CD4-positive, alpha-beta T cell treated with Interleukin-17A for 1 hour (primary cell): ENCODE results near the gene EID2B.

Source experiments
- DNase-seq: peaks from one replicate; pipeline ENCODE4 v3.0.0-alpha.2; 2020

EID2B gene

GRCh38 chr19:39497996-39498797 lies 34.5 kb downstream of the EID2B start:
- DNase-seq = no peak

DNA sequence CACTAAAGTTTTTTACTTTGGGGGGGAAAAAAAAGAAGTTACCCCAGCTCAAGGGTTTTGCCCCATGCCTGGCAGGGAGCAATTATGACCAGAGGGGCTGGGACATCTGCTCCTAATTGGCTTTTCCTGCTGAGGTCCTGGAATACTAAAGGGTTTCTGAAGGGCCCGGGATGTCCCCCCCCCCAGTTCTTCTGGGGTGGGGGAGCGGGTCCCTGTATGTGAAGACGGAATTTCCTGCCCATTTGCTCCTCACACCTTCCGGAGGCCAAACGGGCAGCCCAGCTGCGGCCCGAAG lies 35.0 kb downstream of the EID2B start:
- no peak for DNase-seq

DNA sequence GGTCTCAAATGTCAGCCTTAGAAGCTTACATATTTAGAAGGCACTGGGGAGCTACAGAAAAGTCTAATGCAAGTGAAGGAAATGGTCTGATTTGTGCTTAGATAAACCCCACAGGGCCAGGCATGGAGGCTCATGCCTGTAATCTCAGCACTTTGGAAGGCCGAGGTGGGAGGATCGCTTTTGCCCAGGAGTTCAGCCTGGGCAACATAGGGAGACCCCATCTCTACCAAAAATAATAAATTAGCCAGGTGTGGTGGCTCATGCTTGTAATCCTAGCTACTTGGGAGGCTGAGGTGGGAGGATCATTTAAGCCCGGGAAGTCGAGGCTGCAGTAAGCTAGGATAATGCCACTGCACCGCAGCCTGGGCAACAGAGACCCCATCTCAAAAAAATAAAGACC lies 36.6 kb downstream of the EID2B start:
- DNase-seq = no peak

DNA sequence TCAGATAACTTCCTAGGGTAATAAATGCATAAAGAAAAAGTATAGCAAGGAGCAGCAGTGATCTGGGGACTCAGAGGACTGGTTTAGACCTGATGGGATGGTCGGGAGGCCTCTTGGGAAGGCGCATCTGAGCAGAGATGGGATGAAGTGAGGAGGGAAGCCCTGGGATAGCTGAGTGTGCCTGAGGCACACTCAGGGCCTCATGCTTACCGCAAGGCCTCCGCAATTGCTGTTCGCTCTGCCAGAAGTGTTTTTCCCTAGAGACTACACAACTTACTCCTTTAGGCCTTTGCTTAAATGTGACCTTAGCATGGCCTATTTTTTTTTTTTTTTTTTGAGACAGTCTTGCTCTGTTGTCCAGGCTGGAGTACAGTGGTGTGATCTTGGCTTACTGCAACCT lies 38.0 kb downstream of the EID2B start:
- no peak for DNase-seq

DNA sequence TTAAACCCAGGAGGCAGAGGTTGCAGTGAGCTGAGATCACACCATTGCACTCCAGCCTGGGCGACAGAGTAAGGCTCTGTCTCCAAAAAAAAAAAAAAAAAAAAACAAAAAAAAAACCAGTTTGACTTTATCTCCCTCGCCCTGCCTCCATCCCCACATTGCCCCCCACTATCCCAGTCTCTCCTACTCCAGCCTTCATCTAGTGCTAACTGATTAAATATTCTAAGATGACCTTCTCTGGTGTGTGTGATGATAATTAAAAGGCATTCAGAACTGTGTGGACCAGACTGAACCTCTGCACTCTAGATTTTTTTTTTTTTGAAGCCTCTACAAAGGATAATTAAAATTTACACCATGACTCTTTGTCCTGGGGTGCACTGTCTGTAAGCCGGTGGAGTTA lies 39.9 kb downstream of the EID2B start:
- no peak for DNase-seq

DNA sequence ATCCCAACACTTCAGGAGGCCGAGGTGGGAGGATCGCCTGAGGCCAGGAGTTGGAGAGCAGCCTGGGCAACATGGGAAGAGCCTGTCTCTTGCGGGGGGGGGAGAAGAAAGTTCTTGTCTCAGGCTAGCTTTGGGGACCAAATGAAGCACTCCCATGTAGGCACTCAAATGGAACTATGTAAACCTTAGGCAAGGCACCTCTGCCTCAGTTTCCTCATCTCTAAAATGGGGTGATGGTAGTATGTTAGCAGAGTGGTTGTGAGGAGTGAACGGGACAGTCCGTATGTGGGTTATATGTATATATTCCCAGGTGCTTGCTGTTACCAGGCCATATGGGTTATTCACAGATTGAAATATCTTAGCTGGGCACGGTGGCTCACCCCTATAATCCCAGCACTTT lies 40.4 kb downstream of the EID2B start:
- no peak for DNase-seq

GRCh38 chr19:39489756-39490155 lies 42.9 kb downstream of the EID2B start:
- no peak for DNase-seq

DNA sequence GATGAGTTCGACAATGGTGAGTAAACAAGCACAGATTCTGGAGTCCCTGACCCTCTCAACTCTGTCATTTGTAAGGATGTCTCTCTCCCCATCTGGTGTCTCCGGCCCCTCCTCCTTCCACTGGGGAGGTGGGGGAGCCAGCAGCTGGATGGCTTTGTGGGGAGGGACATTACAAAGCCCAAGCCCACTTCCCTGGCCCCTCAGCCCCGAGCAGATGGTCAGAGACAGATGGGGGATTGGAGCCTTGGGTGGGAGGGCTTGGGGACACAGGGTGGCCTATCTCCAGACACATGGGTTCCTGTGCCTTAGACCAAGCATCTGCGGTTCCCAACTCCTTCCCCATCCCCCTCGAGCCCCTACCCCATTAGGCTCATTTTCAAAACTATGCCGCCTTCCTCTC lies 49.5 kb downstream of the EID2B start:
- no peak for DNase-seq

GRCh38 chr19:39481676-39482075 lies 51.0 kb downstream of the EID2B start:
- DNase-seq = no peak

DNA sequence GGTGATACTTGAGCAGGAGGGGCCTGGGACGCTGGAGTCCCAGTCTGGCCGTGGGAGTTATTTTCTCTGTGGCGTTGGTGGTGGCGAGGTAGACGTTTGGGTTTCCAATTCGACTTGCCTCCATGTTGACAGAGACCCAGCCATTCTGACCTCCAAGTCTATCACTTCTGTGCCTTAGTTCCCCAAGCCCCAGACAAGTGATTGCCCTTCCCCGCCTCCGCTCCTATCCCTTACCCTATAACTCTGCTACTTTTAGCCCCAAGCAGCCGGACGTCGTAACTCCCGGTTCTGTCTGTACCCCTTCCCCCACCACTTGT lies 51.5 kb downstream of the EID2B start:
- no peak for DNase-seq
